ENCODE measurements around the gene TVP23C.
"Not testable (repeated sequence)": the region's sequence is repeated elsewhere in the genome, so short reads cannot be mapped to it uniquely, and the experiment has no call there.

TVP23C gene

GRCh38 chr17:15563375-15563857, at the start of gene TVP23C:
TSS of gene TVP23C (minus strand) at chr17:15563483. CDS start at chr17:15563448, 35 bp downstream.
- peak within 1 kb of the TSS; percentile 64 for H3K4me3 ChIP-seq (ENCODE audit: low read depth, low read length)
- peak; percentile 19 for DNase-seq (ENCODE audit: low read depth)

- not testable (repeated sequence) for DNase-seq (ENCODE audit: low read depth); H3K4me3 ChIP-seq (ENCODE audit: low read depth, low read length)
Observed at GRCh38 chr17:15592960-15593359, 29.7 kb upstream of the TVP23C start.

- DNase-seq (ENCODE audit: low read depth); H3K4me3 ChIP-seq (ENCODE audit: low read depth, low read length): not testable (repeated sequence)
Observed at GRCh38 chr17:15591986-15592385, 28.7 kb upstream of the TVP23C start.

- H3K4me3 ChIP-seq (ENCODE audit: low read depth, low read length); DNase-seq (ENCODE audit: low read depth): not testable (repeated sequence)
Observed at GRCh38 chr17:15590844-15591243, 27.6 kb upstream of the TVP23C start.

GRCh38 chr17:15589544-15590536, 26.6 kb upstream of the TVP23C start:
- H3K4me3 ChIP-seq (ENCODE audit: low read depth, low read length); DNase-seq (ENCODE audit: low read depth): not testable (repeated sequence)

- not testable (repeated sequence) for DNase-seq (ENCODE audit: low read depth); H3K4me3 ChIP-seq (ENCODE audit: low read depth, low read length)
Observed at GRCh38 chr17:15588017-15588416, 24.7 kb upstream of the TVP23C start.

- DNase-seq (ENCODE audit: low read depth); H3K4me3 ChIP-seq (ENCODE audit: low read depth, low read length): not testable (repeated sequence)
Observed at GRCh38 chr17:15583313-15583712, 20.0 kb upstream of the TVP23C start.

GRCh38 chr17:15581462-15581861, 18.2 kb upstream of the TVP23C start:
- not testable (repeated sequence) for DNase-seq (ENCODE audit: low read depth)

GRCh38 chr17:15576848-15577247, 13.6 kb upstream of the TVP23C start:
- H3K4me3 ChIP-seq (ENCODE audit: low read depth, low read length); DNase-seq (ENCODE audit: low read depth): not testable (repeated sequence)

More at GRCh38 chr17:15581462-15581861, 18.2 kb upstream of the TVP23C start:
- not testable (repeated sequence) for H3K4me3 ChIP-seq (ENCODE audit: low read depth, low read length)

- not testable (repeated sequence) for DNase-seq (ENCODE audit: low read depth)
Observed at GRCh38 chr17:15574660-15575059, 11.4 kb upstream of the TVP23C start.

GRCh38 chr17:15573870-15574269, 10.6 kb upstream of the TVP23C start:
- not testable (repeated sequence) for DNase-seq (ENCODE audit: low read depth)

More at GRCh38 chr17:15574660-15575059, 11.4 kb upstream of the TVP23C start:
- H3K4me3 ChIP-seq (ENCODE audit: low read depth, low read length) = not testable (repeated sequence)

GRCh38 chr17:15562613-15563374, 489 bp downstream of the TVP23C start:
- H3K4me3 ChIP-seq (ENCODE audit: low read depth, low read length) = peak overlapping the region; percentile 64
- DNase-seq (ENCODE audit: low read depth) = not testable (repeated sequence)

More at GRCh38 chr17:15573870-15574269, 10.6 kb upstream of the TVP23C start:
- H3K4me3 ChIP-seq (ENCODE audit: low read depth, low read length) = not testable (repeated sequence)

- DNase-seq (ENCODE audit: low read depth); H3K4me3 ChIP-seq (ENCODE audit: low read depth, low read length): not testable (repeated sequence)
Observed at GRCh38 chr17:15561439-15561838, 1.8 kb downstream of the TVP23C start.

- DNase-seq (ENCODE audit: low read depth); H3K4me3 ChIP-seq (ENCODE audit: low read depth, low read length): not testable (repeated sequence)
Observed at GRCh38 chr17:15558403-15559105, 4.7 kb downstream of the TVP23C start.

GRCh38 chr17:15557334-15557832, 5.9 kb downstream of the TVP23C start:
- not testable (repeated sequence) for DNase-seq (ENCODE audit: low read depth)

GRCh38 chr17:15552932-15553331, 10.4 kb downstream of the TVP23C start:
- not testable (repeated sequence) for DNase-seq (ENCODE audit: low read depth); H3K4me3 ChIP-seq (ENCODE audit: low read depth, low read length)

More at GRCh38 chr17:15557334-15557832, 5.9 kb downstream of the TVP23C start:
- not testable (repeated sequence) for H3K4me3 ChIP-seq (ENCODE audit: low read depth, low read length)

GRCh38 chr17:15549552-15549951, 13.7 kb downstream of the TVP23C start:
- not testable (repeated sequence) for H3K4me3 ChIP-seq (ENCODE audit: low read depth, low read length); DNase-seq (ENCODE audit: low read depth)

GRCh38 chr17:15546604-15547003, 16.7 kb downstream of the TVP23C start:
- H3K4me3 ChIP-seq (ENCODE audit: low read depth, low read length); DNase-seq (ENCODE audit: low read depth): not testable (repeated sequence)
